ENCODE data around the gene ST8SIA6. TPM values are rescaled to one million over a fixed set of nuclear protein-coding genes. Genes with fewer than 3 reads are reported as not detected.

The ST8SIA6 gene
- total RNA-seq, 1 donor from 2014 or later, result not detected

- Mint-ChIP-seq H3K27me3 (ENCODE audit: unreplicated experiment) (peaks cover 2% of the 10 kb centered on the region), H3K4me1 (ENCODE audit: low read depth, unreplicated experiment) (no peaks in the 10 kb centered on the region), H3K36me3 (ENCODE audit: unreplicated experiment) (no peaks in the 10 kb centered on the region), H3K27ac (ENCODE audit: unreplicated experiment) (no peak overlapping the region), H3K4me3 (ENCODE audit: unreplicated experiment) (no peak overlapping the region), H3K9me3 (ENCODE audit: unreplicated experiment) (no peaks in the 10 kb centered on the region)
- TF ChIP-seq CTCF (IDR thresholded peaks at IDR 0.05; ENCODE audit: partially characterized antibody, unreplicated experiment), result no peak
- DNase-seq, result no peak
Measured at GRCh38 chr10:17381502-17382142, 72.8 kb downstream of the ST8SIA6 start.

GRCh38 chr10:17380888-17381287 lies 73.5 kb downstream of the ST8SIA6 start:
- H3K9me3 Mint-ChIP-seq (ENCODE audit: unreplicated experiment), result no peaks in the 10 kb centered on the region
- H3K36me3 Mint-ChIP-seq (ENCODE audit: unreplicated experiment), result no peaks in the 10 kb centered on the region
- no peak for TF ChIP-seq CTCF (IDR thresholded peaks at IDR 0.05; ENCODE audit: partially characterized antibody, unreplicated experiment)
- peaks cover 2% of the 10 kb centered on the region for H3K27me3 Mint-ChIP-seq (ENCODE audit: unreplicated experiment)
- no peak overlapping the region for H3K4me3 Mint-ChIP-seq (ENCODE audit: unreplicated experiment)
- no peak for DNase-seq
- H3K4me1 Mint-ChIP-seq (ENCODE audit: low read depth, unreplicated experiment), result no peaks in the 10 kb centered on the region
- H3K27ac Mint-ChIP-seq (ENCODE audit: unreplicated experiment), result no peak overlapping the region

GRCh38 chr10:17380016-17380415 lies 74.4 kb downstream of the ST8SIA6 start:
- no peaks in the 10 kb centered on the region for H3K9me3 Mint-ChIP-seq (ENCODE audit: unreplicated experiment)
- no peaks in the 10 kb centered on the region for H3K4me1 Mint-ChIP-seq (ENCODE audit: low read depth, unreplicated experiment)
- no peaks in the 10 kb centered on the region for H3K36me3 Mint-ChIP-seq (ENCODE audit: unreplicated experiment)
- no peak overlapping the region for H3K4me3 Mint-ChIP-seq (ENCODE audit: unreplicated experiment)
- DNase-seq, result no peak
- TF ChIP-seq CTCF (IDR thresholded peaks at IDR 0.05; ENCODE audit: partially characterized antibody, unreplicated experiment), result no peak
- no peaks in the 10 kb centered on the region for H3K27me3 Mint-ChIP-seq (ENCODE audit: unreplicated experiment)
- H3K27ac Mint-ChIP-seq (ENCODE audit: unreplicated experiment), result no peak overlapping the region

GRCh38 chr10:17379151-17379690 lies 75.2 kb downstream of the ST8SIA6 start:
- Mint-ChIP-seq H3K9me3 (ENCODE audit: unreplicated experiment) (no peaks in the 10 kb centered on the region), H3K27me3 (ENCODE audit: unreplicated experiment) (no peaks in the 10 kb centered on the region), H3K36me3 (ENCODE audit: unreplicated experiment) (no peaks in the 10 kb centered on the region), H3K27ac (ENCODE audit: unreplicated experiment) (no peak overlapping the region), H3K4me1 (ENCODE audit: low read depth, unreplicated experiment) (no peaks in the 10 kb centered on the region), H3K4me3 (ENCODE audit: unreplicated experiment) (no peak overlapping the region)
- TF ChIP-seq CTCF (IDR thresholded peaks at IDR 0.05; ENCODE audit: partially characterized antibody, unreplicated experiment), result no peak
- no peak for DNase-seq

- Mint-ChIP-seq H3K36me3 (ENCODE audit: unreplicated experiment) (no peaks in the 10 kb centered on the region), H3K4me1 (ENCODE audit: low read depth, unreplicated experiment) (no peaks in the 10 kb centered on the region), H3K9me3 (ENCODE audit: unreplicated experiment) (no peaks in the 10 kb centered on the region), H3K27ac (ENCODE audit: unreplicated experiment) (no peak overlapping the region), H3K4me3 (ENCODE audit: unreplicated experiment) (no peak overlapping the region), H3K27me3 (ENCODE audit: unreplicated experiment) (no peaks in the 10 kb centered on the region)
- peak; percentile 57 for DNase-seq
- TF ChIP-seq CTCF (IDR thresholded peaks at IDR 0.05; ENCODE audit: partially characterized antibody, unreplicated experiment), result peak; percentile 67
Measured at GRCh38 chr10:17375936-17376584, 78.3 kb downstream of the ST8SIA6 start.

All from glutamatergic neuron (in vitro differentiated cells).